Cardiac muscle cell (in vitro differentiated cells and primary cell): ENCODE measurements around the gene ARID5A. TPM values are rescaled to one million over a fixed set of nuclear protein-coding genes. Genes with fewer than 3 reads are reported as not detected.
A peak's percentile ranks its signal among the peaks of the same experiment; 100 is the strongest.

Experiments
- DNase-seq, 2 donors: peaks; one replicate each; pipeline versions ENCODE4 v3.0.0 to v3.0.0-alpha.2; 2010 to 2017; ENCODE audit warnings: low read depth in 1 of 2, low spot score in 1 of 2
- H3K27ac ChIP-seq: fragments of 200-600 bp; sonication (generic); 2 replicates; pipeline ENCODE4 v1.5.1; 2016
- H3K27me3 ChIP-seq: fragments of 200-600 bp; sonication (generic); 2 replicates; pipeline ENCODE4 v1.6.0; 2016; ENCODE audit warnings: control low read depth
- H3K36me3 ChIP-seq: fragments of 200-600 bp; sonication (generic); 2 replicates; pipeline ENCODE4 v1.5.1; 2016; ENCODE audit warnings: control low read depth
- H3K4me1 ChIP-seq: fragments of 200-600 bp; sonication (generic); 2 replicates; pipeline ENCODE4 v1.8.1; 2017; ENCODE audit warnings: low read depth, mild to moderate bottlenecking, mixed run types
- H3K4me3 ChIP-seq: fragments of 200-600 bp; sonication (generic); 2 replicates; pipeline ENCODE4 v1.5.1; 2016; ENCODE audit warnings: mild to moderate bottlenecking
- H3K9me3 ChIP-seq: fragments of 200-600 bp; sonication (generic); 2 replicates; pipeline ENCODE4 v1.5.1; 2017; ENCODE audit warnings: low read depth, mild to moderate bottlenecking, control low read depth
- CTCF ChIP-seq: IDR thresholded peaks from 2 replicates; pipeline ENCODE4 v1.5.1; 2012; ENCODE audit warnings: low read depth, mild to moderate bottlenecking, low read length
- polyA plus RNA-seq: library from polyadenylated mRNA; unstranded; fragments of >200 nt; fragmentation: Nextera tagmentation; extraction: Ambion mirVana; gene quantifications from 2 replicates; pipeline ENCODE4 v1.2.1, GENCODE V29; 2016
- total RNA-seq: library from RNA; depleted of rRNA; stranded (reverse); fragments of >200 nt; gene quantifications from 2 replicates; pipeline ENCODE4 v1.2.3, GENCODE V29; 2016

Gene ARID5A
- total and polyA plus RNA-seq, 2 experiments from 2014 or later, result 7.6 to 7.8 TPM

GRCh38 chr2:96526615-96527285 is 9.8 kb upstream of the ARID5A start:
- peaks cover 4% of the 10 kb centered on the region for H3K27me3 ChIP-seq
- H3K36me3 ChIP-seq, result no peaks in the 10 kb centered on the region
- no peak overlapping the region for H3K27ac ChIP-seq
- no peak for TF ChIP-seq CTCF
- no peak overlapping the region for H3K4me3 ChIP-seq
- no peak for DNase-seq
- peaks cover 7% of the 10 kb centered on the region for H3K4me1 ChIP-seq
- no peaks in the 10 kb centered on the region for H3K9me3 ChIP-seq

GRCh38 chr2:96527286-96528005 is 9.1 kb upstream of the ARID5A start:
- peak; percentile 49 to 54 for DNase-seq

GRCh38 chr2:96528006-96528699 is 8.4 kb upstream of the ARID5A start:
- Histone ChIP-seq H3K9me3 (no peaks in the 10 kb centered on the region), H3K4me3 (no peak overlapping the region), H3K36me3 (no peaks in the 10 kb centered on the region), H3K4me1 (peaks cover 15% of the 10 kb centered on the region), H3K27me3 (peaks cover 4% of the 10 kb centered on the region), H3K27ac (no peak overlapping the region)
- peak in 1 of 2 donors; percentile 67 for DNase-seq
- TF ChIP-seq CTCF, result no peak

More at GRCh38 chr2:96527286-96528005, 9.1 kb upstream of the ARID5A start:
- Histone ChIP-seq H3K4me1 (peaks cover 11% of the 10 kb centered on the region), H3K9me3 (no peaks in the 10 kb centered on the region), H3K4me3 (peak overlapping the region; percentile 13), H3K27ac (no peak overlapping the region), H3K36me3 (no peaks in the 10 kb centered on the region), H3K27me3 (peaks cover 4% of the 10 kb centered on the region)
- TF ChIP-seq CTCF, result peak; percentile 43

GRCh38 chr2:96528700-96529375 is 7.7 kb upstream of the ARID5A start:
- Histone ChIP-seq H3K9me3 (no peaks in the 10 kb centered on the region), H3K27me3 (peaks cover 4% of the 10 kb centered on the region), H3K4me1 (peaks cover 22% of the 10 kb centered on the region), H3K36me3 (no peaks in the 10 kb centered on the region), H3K4me3 (no peak overlapping the region), H3K27ac (no peak overlapping the region)
- TF ChIP-seq CTCF, result peak; percentile 18
- peak in 1 of 2 donors; percentile 46 for DNase-seq
